HTERT RPE-1 (cell line): ENCODE measurements around the gene NGFR.

Source experiments
- in situ Hi-C: fragments of 300-500 bp; cut with MboI; formaldehyde crosslinking; loops from 4 replicates; pipeline ENCODE4 v1.14.3; 2020; ENCODE audit warnings: low sequenced_read_pairs

NGFR gene

GRCh38 chr17:49468811-49469385 lies 26.2 kb upstream of the NGFR start:
- in situ Hi-C loops, result no loop called here

GRCh38 chr17:49469831-49470810 lies 25.0 kb upstream of the NGFR start:
- in situ Hi-C loops, result no loop called here

GRCh38 chr17:49471089-49471683 lies 23.9 kb upstream of the NGFR start:
- in situ Hi-C loops, result no loop called here

- in situ Hi-C loops, result no loop called here
These were observed 23.3 kb upstream of the NGFR start for GRCh38 chr17:49471769-49472168.

GRCh38 chr17:49472527-49472926 lies 22.6 kb upstream of the NGFR start:
- in situ Hi-C loops, result no loop called here

- in situ Hi-C loops, result no loop called here
These were observed 21.0 kb upstream of the NGFR start for GRCh38 chr17:49473900-49474751.

GRCh38 chr17:49477709-49478108 lies 17.4 kb upstream of the NGFR start:
- in situ Hi-C loops, result no loop called here

- in situ Hi-C loops, result no loop called here
These were observed 14.1 kb upstream of the NGFR start for GRCh38 chr17:49480836-49481615.

GRCh38 chr17:49482144-49482817 lies 12.8 kb upstream of the NGFR start:
- in situ Hi-C loops, result no loop called here

GRCh38 chr17:49483599-49484509 lies 11.2 kb upstream of the NGFR start:
- in situ Hi-C loops, result no loop called here

GRCh38 chr17:49484588-49484987 lies 10.5 kb upstream of the NGFR start:
- in situ Hi-C loops, result no loop called here

GRCh38 chr17:49486012-49486641 lies 9.0 kb upstream of the NGFR start:
- in situ Hi-C loops, result no loop called here

- in situ Hi-C loops, result no loop called here
These were observed 7.9 kb upstream of the NGFR start for GRCh38 chr17:49487183-49487582.

GRCh38 chr17:49488612-49489011 lies 6.5 kb upstream of the NGFR start:
- in situ Hi-C loops, result no loop called here

GRCh38 chr17:49489348-49489747 lies 5.7 kb upstream of the NGFR start:
- in situ Hi-C loops, result no loop called here

- in situ Hi-C loops, result no loop called here
These were observed 4.8 kb upstream of the NGFR start for GRCh38 chr17:49490276-49490675.

- in situ Hi-C loops, result no loop called here
These were observed 3.8 kb upstream of the NGFR start for GRCh38 chr17:49491192-49491769.
